Activated naive CD4-positive, alpha-beta T cell treated with anti-CD3 and anti-CD28 coated beads, Interleukin-2, amount 50 U/mL, for 24 hours (primary cell): ENCODE measurements around the gene BAZ1B.
A peak's percentile ranks its signal among the peaks of the same experiment; 100 is the strongest.

Source experiments
- H3K27ac Mint-ChIP-seq: one replicate; pipeline ENCODE4 v1.8.0; 2021; ENCODE audit warnings: mild to moderate bottlenecking, mixed read lengths
- H3K27me3 Mint-ChIP-seq: one replicate; pipeline ENCODE4 v1.8.0; 2021; ENCODE audit warnings: mixed read lengths
- H3K36me3 Mint-ChIP-seq: one replicate; pipeline ENCODE4 v1.8.0; 2021; ENCODE audit warnings: mixed read lengths
- H3K4me1 Mint-ChIP-seq: one replicate; pipeline ENCODE4 v1.8.0; 2021; ENCODE audit warnings: mixed read lengths
- H3K4me3 Mint-ChIP-seq: one replicate; pipeline ENCODE4 v1.8.0; 2021; ENCODE audit warnings: mild to moderate bottlenecking, mixed read lengths
- H3K9me3 Mint-ChIP-seq: one replicate; pipeline ENCODE4 v1.8.0; 2021; ENCODE audit warnings: mixed read lengths

BAZ1B gene

DNA sequence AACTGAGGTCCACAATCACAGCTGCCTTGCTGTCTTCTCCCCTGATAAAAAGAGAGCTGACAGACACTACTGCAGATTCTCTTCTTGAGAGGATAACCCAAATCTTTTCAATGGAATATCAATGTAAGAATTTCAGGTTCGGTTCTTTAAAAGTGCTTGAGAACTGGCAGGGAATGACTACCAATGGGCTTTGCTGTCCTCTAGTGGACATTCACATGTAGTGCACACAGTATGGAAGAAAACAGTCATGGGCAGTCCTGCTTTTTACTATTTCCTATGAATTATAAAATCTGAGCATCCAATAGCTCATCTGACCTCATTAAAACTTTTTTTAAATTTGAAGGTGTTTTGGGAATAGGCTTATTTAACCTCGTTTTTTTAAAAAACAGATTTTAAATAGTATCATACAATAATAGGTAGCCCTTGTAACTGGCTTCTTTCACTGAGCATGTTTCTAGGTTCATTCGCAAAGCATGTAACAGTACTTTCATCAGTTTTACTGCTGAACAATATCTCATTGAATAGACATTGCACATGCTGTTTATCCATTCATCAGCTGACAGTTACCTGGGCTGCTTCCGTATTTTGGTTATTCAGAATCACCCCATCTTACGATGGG, 70.2 kb downstream of the BAZ1B start:
- Mint-ChIP-seq H3K4me3 (no peak overlapping the region), H3K36me3 (peaks cover 14% of the 10 kb centered on the region), H3K9me3 (no peaks in the 10 kb centered on the region), H3K27me3 (no peaks in the 10 kb centered on the region), H3K27ac (no peak overlapping the region), H3K4me1 (no peaks in the 10 kb centered on the region)

DNA sequence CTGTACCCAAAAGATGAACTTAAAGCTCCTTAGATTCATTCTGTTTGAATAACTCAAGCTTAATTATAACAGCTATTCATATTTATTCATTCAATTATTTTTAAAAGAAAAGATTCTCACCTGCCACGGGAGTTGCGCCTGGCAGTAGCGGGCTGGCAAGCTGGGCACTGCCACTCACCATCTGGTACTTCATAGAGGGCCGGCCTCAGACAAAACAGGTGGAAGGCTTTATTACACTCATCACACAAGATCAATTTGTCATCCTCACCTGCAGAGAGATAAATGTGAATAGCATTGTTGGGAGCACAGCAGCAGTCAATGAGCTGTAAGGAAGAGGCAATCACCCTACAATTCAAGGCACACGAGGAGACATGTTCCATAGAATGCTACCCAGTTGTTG, 72.7 kb downstream of the BAZ1B start:
- Mint-ChIP-seq H3K9me3 (no peaks in the 10 kb centered on the region), H3K36me3 (peaks cover 9% of the 10 kb centered on the region), H3K4me3 (no peak overlapping the region), H3K4me1 (no peaks in the 10 kb centered on the region), H3K27ac (peak overlapping the region; percentile 26), H3K27me3 (no peaks in the 10 kb centered on the region)

DNA sequence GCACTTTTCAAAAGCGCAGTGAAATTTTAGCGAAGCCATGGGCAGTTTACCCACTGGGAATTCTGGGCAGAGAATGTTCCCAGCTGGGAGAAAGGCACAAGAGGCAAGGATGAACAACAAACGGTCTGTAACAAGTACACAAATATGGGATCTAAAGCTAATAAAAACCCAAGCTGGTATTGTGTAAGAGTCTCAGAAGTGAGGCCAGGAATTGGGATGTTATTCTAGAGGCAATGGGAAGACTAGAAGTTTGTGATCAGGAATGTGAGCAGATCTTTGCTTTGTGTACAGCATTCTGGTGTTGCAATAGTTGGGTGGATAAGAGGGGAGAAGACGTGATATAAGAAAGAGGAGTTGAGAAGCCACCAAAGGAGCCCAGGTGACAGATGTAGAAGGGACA, 73.5 kb downstream of the BAZ1B start:
- Mint-ChIP-seq H3K36me3 (peaks cover 9% of the 10 kb centered on the region), H3K27ac (peak overlapping the region; percentile 69), H3K4me1 (no peaks in the 10 kb centered on the region), H3K9me3 (no peaks in the 10 kb centered on the region), H3K4me3 (no peak overlapping the region), H3K27me3 (no peaks in the 10 kb centered on the region)

DNA sequence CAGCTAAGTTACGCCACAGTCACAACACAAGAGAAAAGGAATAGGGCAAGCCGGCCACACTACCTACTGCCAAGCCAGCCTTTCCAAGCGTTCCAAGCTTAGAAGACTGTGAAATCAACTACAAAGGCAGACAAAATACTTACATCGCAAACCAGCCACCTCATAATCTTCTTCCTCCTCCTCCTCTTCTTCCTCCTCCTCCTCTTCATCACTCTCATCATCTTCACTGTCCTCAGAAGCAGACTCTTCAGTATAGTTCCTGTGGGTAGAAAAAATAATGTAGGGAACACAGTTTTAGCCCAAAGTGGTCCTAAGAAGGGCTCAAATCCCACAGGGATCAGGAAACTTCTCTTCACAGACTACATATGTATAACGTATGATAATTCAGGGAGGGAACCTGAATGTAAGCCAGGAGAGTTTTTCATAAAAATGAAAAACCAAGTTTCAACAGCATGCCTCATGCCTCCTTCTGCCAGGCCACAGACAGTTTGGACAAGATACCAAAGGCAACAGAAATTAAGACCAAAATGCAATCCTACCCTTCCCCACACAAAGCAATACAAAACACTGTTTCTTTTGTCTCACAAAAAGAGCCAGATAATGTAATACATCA, 74.9 kb downstream of the BAZ1B start:
- Mint-ChIP-seq H3K27me3 (no peaks in the 10 kb centered on the region), H3K4me1 (no peaks in the 10 kb centered on the region), H3K4me3 (no peak overlapping the region), H3K27ac (no peak overlapping the region), H3K36me3 (peaks cover 12% of the 10 kb centered on the region), H3K9me3 (no peaks in the 10 kb centered on the region)

DNA sequence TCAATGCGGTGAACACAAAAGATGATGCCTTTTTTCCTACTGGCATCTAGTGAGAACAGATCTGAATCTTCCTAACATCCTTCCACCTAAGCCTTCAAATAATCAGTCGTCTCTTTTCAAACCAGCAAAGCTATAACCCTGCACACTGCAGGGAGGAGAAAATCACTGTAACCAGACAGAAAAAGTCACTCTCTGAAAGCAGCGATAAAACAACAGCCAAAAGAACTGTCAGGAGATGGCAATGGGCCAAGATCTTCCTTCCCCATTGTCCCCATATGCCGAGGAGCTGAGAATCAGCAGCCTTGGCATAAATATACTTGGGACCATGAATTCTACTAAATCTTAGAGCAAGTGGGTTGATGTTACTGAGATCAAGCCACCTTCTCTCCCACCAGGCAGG, 75.4 kb downstream of the BAZ1B start:
- Mint-ChIP-seq H3K4me1 (no peaks in the 10 kb centered on the region), H3K4me3 (no peak overlapping the region), H3K36me3 (peaks cover 11% of the 10 kb centered on the region), H3K27me3 (no peaks in the 10 kb centered on the region), H3K9me3 (no peaks in the 10 kb centered on the region), H3K27ac (no peak overlapping the region)

DNA sequence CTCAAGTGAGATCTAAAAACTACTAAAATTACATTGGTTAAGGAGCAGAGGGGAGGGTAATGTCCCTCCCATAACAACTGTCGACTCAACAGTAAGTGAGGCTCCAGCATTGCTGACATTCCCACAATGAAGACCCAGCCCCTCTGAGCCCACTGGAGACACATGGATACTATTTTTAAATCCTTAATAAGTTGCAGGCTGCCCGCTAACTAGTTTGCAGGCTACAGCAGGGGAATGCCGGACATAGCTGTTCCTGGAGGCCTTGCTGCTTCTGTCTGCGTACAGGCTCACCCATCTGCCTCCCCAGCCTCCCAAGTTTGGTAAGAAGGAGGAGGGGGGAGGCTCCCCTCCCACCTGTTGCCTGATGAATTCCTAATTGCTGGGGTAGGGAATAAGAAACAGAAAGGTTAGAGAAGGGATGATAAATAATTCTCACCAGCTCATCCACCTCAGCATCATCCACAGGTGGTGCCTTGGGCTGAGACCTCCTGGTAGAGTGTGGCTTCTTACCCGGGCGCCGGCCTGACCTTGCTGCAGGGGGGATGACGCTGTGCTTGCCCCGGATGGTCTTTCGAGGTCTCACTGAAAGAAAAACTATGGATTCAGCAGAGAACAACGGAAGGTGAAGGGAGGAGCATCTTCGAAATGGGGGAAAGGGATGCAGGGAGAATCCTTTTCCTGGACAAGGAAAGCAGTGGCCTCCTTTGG, 78.4 kb downstream of the BAZ1B start:
- H3K4me1 Mint-ChIP-seq = no peaks in the 10 kb centered on the region
- H3K27ac Mint-ChIP-seq = no peak overlapping the region
- peaks cover 11% of the 10 kb centered on the region for H3K36me3 Mint-ChIP-seq
- H3K4me3 Mint-ChIP-seq = no peak overlapping the region
- H3K27me3 Mint-ChIP-seq = no peaks in the 10 kb centered on the region
- H3K9me3 Mint-ChIP-seq = no peaks in the 10 kb centered on the region

DNA sequence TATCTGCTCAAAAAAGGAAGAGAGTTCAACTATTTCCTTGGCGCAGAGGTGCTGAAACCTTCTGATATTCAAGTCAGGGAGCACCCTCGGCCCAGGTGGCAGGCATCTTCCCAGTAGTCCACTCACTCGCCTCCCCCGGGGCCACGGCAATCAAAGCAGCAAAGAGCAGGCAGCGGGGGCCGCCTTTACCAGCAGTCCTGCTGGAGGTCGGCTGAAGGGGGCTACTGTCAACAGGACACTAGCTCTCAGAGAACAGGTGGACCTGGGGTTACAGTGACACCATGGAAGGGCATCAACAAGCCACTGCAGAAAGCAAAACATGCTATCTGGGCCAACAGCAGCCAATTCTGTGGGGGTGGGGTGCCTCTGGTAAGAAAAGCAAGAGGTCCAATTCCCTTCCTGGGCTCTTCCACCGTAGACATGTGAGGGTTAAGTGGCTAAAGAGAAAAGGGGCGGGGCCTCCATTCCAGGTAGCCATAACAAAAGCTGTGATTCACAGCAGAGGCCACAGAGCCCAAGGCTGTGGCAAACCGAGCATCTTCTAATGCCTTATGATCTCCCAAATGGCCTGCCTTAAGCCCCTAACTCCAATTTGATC, 79.1 kb downstream of the BAZ1B start:
- H3K4me1 Mint-ChIP-seq = no peaks in the 10 kb centered on the region
- H3K27me3 Mint-ChIP-seq = no peaks in the 10 kb centered on the region
- peaks cover 9% of the 10 kb centered on the region for H3K36me3 Mint-ChIP-seq
- no peaks in the 10 kb centered on the region for H3K9me3 Mint-ChIP-seq
- H3K4me3 Mint-ChIP-seq = no peak overlapping the region
- H3K27ac Mint-ChIP-seq = peak overlapping the region; percentile 23

DNA sequence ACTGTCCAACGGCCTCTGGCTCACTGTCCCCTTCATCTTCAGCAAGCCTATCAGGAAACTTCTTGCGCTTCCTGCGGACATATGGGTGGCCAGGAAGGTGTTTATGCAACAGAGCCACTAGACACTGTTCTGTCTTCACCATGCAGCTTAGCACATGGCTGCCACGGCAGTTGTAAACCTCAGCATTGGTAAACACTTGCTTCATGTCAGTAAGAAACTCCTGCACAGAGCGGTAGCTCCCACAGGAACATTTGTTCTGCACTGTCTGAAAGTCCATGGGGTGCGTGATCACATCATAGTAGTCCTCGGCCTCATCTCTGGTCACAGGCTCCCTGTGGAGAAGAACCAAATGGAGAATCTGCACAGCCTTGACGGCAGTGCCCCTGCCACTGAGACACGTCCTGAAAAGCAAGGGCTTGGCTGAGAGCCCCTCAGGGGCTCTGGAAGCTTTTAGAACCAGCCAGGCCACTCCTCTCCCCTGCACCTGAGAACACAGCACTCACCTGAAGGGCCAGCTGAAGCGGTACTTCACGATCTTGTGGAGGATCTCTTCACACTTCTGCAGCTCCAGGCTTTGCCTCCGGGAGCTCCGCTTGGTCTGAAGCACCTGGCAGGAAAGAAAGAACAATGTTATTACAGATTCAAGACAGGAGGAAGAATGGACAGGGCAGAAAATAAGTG, 79.7 kb downstream of the BAZ1B start:
- no peaks in the 10 kb centered on the region for H3K4me1 Mint-ChIP-seq
- H3K36me3 Mint-ChIP-seq = peaks cover 9% of the 10 kb centered on the region
- peak overlapping the region; percentile 23 for H3K27ac Mint-ChIP-seq
- no peaks in the 10 kb centered on the region for H3K27me3 Mint-ChIP-seq
- H3K9me3 Mint-ChIP-seq = no peaks in the 10 kb centered on the region
- no peak overlapping the region for H3K4me3 Mint-ChIP-seq

DNA sequence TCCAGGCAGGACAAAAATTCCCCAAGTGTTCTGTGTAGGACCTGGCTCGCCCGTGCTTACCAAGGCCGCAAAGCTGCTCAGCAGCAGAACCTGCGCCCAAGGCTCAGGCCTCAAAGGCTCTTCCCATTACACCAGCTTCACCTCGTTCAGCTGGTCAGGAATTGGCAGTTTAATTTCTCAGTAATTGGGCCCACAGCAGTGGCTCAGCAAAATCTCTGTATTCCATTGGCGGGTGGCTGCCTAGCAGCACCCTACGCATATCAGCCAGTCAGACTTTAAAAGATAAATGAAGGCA, 82.7 kb downstream of the BAZ1B start:
- Mint-ChIP-seq H3K36me3 (peaks cover 8% of the 10 kb centered on the region), H3K4me3 (no peak overlapping the region), H3K27ac (peak overlapping the region; percentile 68), H3K4me1 (no peaks in the 10 kb centered on the region), H3K9me3 (no peaks in the 10 kb centered on the region), H3K27me3 (peaks cover 2% of the 10 kb centered on the region)

DNA sequence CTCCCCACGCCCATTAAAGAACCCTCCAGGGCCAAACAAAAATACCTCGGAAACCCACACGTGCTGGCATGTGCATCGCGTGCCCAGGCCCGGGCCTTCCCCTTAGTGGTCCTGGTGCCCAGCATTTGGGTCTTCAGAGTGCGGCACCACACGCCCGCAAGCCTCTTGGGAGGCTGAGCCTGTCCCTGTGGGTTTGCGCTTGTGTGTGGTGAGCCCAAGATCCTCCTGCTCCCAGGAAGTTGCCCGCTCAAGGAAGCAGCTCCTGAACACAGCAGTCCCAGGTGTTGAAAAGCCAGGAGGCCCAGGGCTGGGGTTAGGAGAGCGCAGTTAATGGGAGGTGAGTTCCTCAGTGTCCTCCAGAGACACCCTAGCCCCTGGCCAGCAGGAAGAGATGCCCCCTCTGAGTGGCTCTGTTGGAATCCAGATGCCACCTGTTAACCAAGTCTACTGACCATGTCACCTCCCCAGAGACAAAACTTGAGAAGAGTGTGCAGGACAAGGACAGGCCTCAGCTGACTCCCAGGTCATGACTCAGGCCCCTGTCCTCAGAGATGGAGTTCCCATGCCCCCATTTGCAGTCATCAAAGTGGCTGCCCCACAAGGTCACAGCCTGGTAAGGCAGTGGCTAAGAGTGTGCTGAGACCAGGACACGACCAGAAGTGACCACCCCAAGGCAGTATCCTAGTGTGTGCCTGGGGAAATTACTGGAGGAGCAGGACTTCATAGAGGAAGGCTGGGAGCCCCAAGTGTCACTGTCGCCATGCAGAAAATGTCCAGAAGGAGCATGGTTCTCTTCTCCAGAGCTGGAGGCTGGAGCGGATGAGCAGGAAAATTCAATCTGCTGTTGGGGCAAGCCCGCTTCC, 83.3 kb downstream of the BAZ1B start:
- peaks cover 8% of the 10 kb centered on the region for H3K36me3 Mint-ChIP-seq
- no peak overlapping the region for H3K27ac Mint-ChIP-seq
- H3K4me1 Mint-ChIP-seq = no peaks in the 10 kb centered on the region
- no peak overlapping the region for H3K4me3 Mint-ChIP-seq
- H3K9me3 Mint-ChIP-seq = no peaks in the 10 kb centered on the region
- peaks cover 2% of the 10 kb centered on the region for H3K27me3 Mint-ChIP-seq

DNA sequence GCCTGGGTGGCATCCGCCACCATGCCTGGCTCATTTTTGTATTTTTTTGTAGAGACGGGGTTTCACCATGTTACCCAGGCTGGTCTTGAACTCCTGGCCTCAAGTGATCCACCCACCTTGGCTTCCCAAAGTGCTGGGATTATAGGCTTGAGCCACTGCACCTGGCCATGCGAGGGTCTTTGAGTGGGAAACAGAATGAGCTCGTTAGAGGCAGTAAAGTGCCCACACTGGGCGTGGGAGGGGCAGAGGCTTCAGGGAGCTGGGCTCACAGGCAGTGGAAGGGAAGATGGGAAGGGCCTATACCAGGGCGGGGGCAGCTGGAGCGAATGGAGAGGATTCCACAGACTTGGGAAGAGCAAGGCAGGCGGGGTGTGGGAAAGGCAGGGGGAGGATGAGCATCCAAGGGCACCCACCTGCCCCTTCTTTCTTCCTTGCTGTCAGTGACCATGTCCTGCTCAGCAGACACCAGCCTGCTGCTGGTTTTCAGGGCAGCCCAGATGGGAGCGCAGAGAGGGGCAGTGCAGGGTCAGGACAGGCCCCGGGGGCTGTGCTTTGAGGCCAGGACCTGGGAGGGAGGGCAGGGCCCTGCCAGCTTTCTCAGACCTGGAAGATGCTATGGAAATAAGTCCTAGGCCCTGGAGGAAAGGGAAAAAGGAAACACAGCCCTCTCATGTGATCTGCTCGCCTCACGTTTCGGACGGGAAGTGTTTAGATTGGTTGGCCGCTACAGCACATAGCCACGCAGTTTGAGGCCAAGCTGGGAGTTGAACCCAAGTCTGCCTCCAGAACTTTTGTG, 84.3 kb downstream of the BAZ1B start:
- Mint-ChIP-seq H3K4me1 (no peaks in the 10 kb centered on the region), H3K36me3 (peaks cover 8% of the 10 kb centered on the region), H3K9me3 (no peaks in the 10 kb centered on the region), H3K27me3 (peaks cover 2% of the 10 kb centered on the region), H3K27ac (no peak overlapping the region), H3K4me3 (no peak overlapping the region)

DNA sequence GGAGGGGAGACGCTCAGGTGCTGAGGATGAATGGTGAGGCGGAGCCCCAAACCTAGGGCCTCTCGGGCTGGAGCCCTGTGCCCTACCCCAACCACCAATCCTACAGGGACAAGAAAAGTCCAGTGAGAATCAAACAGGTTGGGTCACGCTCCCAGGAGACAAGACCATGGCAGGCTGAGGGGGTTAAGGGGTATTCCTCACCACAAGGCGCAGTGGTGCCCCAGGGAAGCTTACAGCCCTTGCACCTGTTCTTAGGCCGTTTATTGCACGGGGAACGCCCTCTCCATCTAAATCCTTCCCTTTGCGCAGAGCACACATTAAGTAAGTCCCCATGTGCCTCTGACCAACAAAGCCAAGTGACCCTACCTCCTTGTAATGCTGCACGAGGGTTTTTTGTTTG, 85.0 kb downstream of the BAZ1B start:
- Mint-ChIP-seq H3K4me3 (no peak overlapping the region), H3K27me3 (peaks cover 2% of the 10 kb centered on the region), H3K27ac (no peak overlapping the region), H3K4me1 (no peaks in the 10 kb centered on the region), H3K9me3 (no peaks in the 10 kb centered on the region), H3K36me3 (peaks cover 5% of the 10 kb centered on the region)

DNA sequence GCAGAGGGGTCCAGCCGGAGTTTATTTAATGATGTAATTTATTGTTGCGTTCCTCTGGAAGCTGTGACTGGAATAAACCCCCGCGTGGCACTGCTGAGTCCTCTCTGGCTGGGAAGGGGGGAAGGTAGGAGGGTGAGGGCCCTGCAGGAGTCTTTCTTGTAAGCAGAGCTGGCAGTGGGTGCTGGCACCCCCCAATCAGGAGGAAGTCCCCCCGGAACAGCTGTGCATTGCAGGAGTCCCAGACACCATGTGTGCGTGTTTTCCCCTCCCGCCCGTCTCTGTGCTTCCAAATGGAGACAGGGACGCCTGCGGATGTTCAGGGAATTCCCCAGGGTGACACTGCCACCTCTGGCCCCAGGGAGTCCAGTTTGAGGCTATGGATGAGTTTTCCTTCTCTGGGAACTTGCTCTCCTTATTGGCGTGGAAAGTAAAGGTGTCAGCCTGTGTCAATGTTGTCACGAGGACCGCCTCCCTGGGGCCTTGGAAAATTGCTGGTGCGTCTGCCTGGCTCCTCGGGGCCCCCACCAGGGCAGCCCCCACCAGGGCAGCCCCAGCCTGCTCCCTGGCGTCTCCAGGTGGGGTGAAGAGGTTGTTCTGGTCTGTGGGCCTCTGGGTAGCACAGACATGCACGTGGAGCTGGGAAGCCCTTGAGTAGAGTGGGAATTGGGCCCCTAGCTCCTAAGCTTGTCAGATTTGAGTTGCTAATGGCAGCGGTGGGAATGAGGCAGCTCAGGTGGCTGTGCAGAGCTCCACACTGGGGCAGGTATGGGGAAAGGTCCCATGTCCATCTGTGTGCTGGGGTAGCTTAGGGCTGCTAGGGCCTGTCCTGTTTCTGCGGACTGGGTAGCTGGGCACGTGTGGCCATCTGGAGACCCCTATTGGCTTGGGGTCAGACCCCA, 85.8 kb downstream of the BAZ1B start:
- H3K27me3 Mint-ChIP-seq = peaks cover 2% of the 10 kb centered on the region
- peaks cover 4% of the 10 kb centered on the region for H3K36me3 Mint-ChIP-seq
- H3K9me3 Mint-ChIP-seq = no peaks in the 10 kb centered on the region
- H3K27ac Mint-ChIP-seq = no peak overlapping the region
- no peaks in the 10 kb centered on the region for H3K4me1 Mint-ChIP-seq
- no peak overlapping the region for H3K4me3 Mint-ChIP-seq
